C4-2B (cell line): ENCODE measurements around the gene OPTC.

Experiments
- CTCF ChIP-seq: fragments of 450-650 bp; conservative IDR thresholded peaks from 2 replicates; pipeline ENCODE4 v1.5.1; 2017; ENCODE audit warnings: mild to moderate bottlenecking
- ZFX ChIP-seq: fragments of 450-650 bp; IDR thresholded peaks from 2 replicates; pipeline ENCODE4 v1.6.1; 2017

GRCh38 chr1:203477748-203478147 is 16.2 kb upstream of the OPTC start:
- TF ChIP-seq CTCF (no peak), ZFX (no peak)
